COLO829 (cell line): ENCODE measurements around the gene ZNF664.
A peak's percentile ranks its signal among the peaks of the same experiment; 100 is the strongest.

Experiments used
- DNase-seq: peaks from one replicate; pipeline ENCODE4 v3.0.0; 2012; ENCODE audit warnings: low spot score

Gene ZNF664

DNA sequence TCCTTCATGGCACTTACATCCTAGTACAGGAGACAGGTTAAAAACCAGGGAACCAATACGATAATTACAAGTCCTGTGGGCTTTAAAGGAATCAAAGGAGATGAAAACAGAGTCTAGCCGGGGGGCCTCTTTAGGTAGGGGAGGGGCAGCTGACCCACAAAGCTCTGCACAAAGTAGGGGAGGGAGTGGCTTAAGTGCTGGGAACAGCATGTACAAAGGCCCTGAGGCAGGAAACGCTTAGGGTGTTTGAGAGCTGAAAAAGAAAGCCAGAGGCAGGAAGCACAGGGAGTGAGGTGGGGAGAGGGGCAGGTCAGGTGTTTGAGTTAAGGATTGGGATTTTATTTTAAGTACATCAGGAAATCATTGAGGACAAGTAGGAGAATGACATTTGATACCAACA is 37.7 kb downstream of the ZNF664 start:
- no peak for DNase-seq

DNA sequence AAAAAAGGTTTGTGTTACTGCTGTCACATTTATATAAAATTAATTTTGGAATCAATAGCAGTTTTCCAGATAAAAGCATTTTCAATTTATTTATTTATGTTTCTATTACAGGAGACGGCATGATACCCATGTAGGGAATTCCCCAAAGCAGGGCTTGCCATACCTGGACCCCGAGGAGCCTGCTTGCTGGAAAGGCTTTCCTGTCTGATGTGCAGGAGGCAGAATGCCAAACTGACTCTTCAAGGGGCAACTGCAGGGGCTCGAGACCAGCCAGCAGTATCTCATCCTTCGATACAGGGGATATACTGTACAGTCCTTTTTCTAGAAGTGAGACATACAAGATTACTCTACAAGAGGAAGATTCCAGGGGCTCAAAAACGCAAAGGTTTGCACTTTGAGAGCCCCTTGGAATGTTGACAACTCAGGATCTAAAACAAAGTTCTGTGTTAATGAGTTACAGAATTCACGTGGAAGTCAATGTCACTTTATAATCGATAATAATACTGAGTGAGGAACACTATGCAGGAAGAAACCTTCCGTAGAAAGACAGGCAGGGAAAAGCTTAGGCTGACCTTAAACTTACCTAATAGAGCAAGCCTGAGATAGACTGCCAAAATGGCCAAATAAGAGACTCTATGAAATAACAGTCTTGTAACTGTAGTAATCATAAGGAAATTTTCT is 38.6 kb downstream of the ZNF664 start:
- no peak for DNase-seq

- no peak for DNase-seq
These were observed 40.1 kb downstream of the ZNF664 start for GRCh38 chr12:124013073-124013472.

- no peak for DNase-seq
These were observed 42.8 kb downstream of the ZNF664 start for GRCh38 chr12:124015494-124016461.

DNA sequence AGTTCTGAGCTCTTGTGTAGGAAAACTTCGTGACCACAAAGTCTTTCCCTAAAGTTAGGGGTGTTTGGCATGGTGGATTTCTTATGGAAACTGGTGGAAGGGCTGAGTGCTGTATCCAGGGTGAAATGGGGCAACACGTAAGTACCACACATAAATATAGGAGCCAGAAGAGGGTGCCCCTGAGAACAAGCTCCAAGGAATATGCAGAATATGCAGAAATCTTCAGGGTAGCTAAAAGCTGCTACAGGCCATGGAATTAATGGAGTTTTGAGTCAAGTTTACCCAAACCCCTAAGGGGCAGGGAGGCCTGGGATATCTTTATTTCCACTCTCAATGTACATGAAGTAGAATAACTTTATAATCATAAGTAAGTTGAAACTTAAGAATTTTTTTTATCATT is 44.0 kb downstream of the ZNF664 start:
- DNase-seq = no peak

GRCh38 chr12:124018539-124018938 is 45.5 kb downstream of the ZNF664 start:
- no peak for DNase-seq

- DNase-seq = no peak
These were observed 46.1 kb downstream of the ZNF664 start for GRCh38 chr12:124019115-124019514.

GRCh38 chr12:124020514-124020949 is 47.5 kb downstream of the ZNF664 start:
- DNase-seq = no peak

DNA sequence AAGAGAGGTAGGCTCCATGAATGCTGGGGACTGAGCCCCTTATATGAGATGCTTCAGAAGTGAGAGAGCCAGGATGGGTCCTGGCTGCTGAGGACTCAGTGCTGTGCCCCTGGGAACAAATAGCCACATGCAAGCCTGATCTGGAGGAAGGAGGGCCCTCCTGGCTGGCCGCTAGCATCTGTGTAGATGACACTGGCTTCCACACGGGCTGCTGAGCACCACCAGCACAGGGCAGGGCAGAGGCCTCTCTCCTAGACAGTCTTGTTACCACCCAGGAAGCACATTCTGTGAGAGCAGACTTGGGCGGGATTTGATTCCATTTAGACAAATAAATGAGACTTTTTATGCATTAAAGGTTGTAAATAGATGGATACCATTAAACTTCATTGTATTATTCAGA is 48.0 kb downstream of the ZNF664 start:
- DNase-seq = no peak

- DNase-seq = no peak
These were observed 49.1 kb downstream of the ZNF664 start for GRCh38 chr12:124022161-124022560.

DNA sequence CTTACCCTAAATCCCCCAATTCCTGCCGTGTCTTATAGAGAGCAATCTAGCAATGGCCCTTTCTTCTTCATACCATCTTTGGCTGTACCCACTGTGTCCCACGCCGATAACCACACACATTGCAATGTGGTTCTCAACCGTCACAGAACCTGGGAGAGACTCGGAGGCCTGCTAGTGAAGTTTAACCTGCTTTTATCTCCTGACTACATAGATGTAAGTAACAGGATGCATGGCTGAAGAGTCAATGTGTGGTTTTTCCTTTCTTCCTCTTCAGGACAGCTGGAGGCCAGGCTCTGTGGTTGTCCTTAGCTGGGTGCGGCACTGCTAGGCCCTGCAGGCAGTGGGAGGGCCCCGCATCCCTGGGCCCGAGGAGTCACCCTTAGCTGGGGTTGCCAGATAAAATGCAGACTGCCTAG is 51.3 kb downstream of the ZNF664 start:
- DNase-seq = no peak

DNA sequence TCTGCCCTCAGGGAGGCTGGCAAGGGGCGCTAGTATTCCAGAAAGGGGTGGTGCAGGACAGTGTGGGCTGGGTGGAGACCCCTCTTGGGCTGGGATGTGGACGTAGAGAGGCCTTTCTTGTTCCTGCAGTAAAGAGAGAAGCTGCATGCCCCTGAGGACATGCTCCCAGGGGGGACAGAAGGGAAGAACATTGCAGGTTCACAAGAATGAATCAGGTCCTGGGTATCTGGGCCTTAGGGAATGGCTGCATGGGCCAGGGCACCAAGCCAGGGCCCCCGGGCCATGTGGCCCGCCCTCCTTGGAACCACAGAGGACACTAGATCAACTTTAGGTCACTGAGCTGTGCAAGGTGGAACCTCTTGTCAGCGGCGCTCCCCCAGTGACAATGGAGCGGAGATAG is 51.8 kb downstream of the ZNF664 start:
- no peak for DNase-seq

- no peak for DNase-seq
These were observed 52.6 kb downstream of the ZNF664 start for GRCh38 chr12:124025661-124026060.

- peak; percentile 62 for DNase-seq
These were observed 54.0 kb downstream of the ZNF664 start for GRCh38 chr12:124026755-124027745.

DNA sequence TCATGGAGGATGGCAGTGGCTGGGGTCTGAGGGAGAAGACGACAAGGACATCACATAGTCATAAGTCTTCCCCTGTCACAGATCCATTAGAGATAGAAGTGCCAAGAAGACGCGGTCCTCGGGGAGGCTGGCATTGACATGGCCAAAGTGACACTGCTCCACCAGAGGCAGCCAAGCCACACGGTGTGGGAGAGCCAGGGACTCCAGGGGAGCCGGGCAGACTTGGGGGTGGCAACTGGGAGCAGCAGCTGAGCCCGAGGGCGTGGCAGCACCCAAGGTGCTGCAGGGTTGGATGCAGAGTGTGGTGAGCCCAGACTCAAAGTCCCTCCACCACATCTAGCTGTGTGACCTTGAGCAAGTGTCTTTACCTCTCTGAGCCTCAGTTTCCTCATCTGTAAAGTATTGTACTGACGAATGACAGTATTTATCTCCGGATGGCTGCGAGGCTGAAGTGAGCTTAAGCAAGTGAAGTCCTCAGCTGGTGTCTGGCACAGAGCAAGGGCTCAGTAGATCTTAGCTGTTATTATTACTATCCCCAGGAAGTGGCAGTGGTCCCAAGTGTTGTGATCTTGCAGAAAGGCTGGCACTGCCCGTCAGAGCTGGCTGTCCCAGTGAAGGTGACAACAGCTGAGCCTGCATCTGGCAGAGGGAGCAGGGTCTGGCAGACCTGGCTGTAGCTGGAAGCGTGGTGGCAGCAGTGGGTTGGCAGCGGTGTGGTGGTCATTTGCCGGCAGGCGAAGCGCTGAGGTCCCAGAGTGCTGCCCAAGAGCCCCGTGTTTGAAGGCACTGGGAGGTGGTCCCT is 54.9 kb downstream of the ZNF664 start:
- no peak for DNase-seq

DNA sequence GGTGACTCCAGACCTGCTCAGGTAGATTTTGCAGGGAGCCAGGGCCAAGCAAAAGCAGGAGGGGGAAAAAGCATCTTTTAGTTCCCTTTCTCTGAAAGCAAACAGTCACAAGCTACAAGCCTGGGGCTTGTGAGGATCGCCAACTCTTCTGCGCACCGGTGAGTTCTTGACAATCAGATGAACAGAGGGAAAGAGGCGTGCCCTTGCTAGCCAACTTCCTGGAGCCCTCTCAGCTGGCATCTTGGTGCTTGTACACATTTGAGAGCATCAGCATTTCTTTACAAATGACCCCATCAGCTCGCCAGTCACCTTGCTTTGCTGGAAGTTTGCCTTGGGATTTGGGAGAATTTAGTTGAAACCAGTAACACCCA is 55.5 kb downstream of the ZNF664 start:
- DNase-seq = no peak

DNA sequence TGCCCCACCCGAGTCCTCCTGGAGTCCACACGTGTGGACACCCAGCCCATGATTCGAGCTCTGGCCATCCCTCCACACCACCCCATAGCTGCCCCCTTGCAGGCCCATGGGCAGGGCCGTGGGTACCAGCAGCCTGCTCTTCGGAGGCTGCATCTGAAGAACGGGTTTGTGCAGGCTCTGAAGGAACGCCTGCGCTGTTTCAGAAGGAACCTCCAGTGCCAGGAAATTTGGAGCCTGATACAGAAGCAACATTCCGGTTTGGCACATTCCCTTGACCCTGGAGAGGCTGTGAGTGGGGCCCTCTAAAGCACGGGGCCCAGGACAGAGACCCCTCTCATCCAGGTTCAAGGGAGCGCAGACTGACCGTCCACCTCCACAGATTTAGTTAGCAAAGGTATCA is 57.0 kb downstream of the ZNF664 start:
- no peak for DNase-seq

DNA sequence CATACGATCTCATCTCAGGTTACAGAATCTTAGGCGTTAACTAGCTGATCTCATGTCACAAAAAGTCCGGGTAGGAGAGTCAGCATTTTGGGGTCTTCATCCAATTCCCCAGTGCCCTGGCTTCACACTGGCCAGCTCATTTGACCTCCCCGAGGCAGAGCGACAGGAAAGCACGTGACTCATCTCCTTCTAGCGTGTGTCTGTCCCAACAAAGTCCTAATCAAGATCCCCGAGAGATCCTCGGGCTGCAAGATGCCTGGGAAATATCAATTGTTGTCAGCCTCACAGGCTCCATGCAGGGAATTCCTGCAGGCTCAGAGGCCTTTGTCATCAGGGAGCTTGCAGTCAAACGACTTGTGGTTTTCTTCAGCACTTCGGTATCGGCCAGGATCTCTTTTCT is 57.5 kb downstream of the ZNF664 start:
- DNase-seq = peak; percentile 18

DNA sequence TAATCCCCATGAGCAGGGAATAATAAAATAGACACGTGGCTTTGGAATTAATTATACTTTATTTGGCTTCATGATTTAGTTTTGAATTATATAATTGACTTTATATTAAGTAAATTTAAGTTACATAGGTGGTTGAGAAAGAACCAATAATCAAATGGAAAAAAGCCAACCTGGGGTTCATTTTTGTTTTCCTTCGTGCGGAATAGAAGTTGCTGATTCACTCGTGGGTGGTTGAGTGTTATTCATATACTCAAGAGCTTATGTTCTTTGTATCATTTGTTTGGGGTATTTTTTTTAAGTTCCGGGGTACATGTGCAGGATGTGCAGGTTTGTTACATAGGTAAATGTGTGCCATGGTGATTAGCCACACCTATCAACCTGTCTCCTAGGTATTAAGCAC is 58.0 kb downstream of the ZNF664 start:
- no peak for DNase-seq

- DNase-seq = peak; percentile 78
These were observed 59.4 kb downstream of the ZNF664 start for GRCh38 chr12:124032265-124032886.

GRCh38 chr12:124033859-124034258 is 60.8 kb downstream of the ZNF664 start:
- DNase-seq = no peak
